GM13976 (cell line): ENCODE results near the gene TERB1.

ENCODE experiments used
- DNase-seq: peaks from one replicate; pipeline ENCODE4 v3.0.0; 2012; ENCODE audit warnings: low spot score
- in situ Hi-C: fragments of 300-500 bp; cut with MboI; formaldehyde crosslinking; loops from one replicate; pipeline ENCODE4 v1.12.0; 2022; ENCODE audit warnings: low sequenced_read_pairs, mixed read lengths, inconsistent platforms; ENCODE audit not compliant: unreplicated experiment
- TF ChIP-seq, protein P1 (sequence below): IDR thresholded peaks from 2 replicates; pipeline ENCODE4 v1.5.1; 2012; ENCODE audit warnings: borderline replicate concordance, mild to moderate bottlenecking; ENCODE audit not compliant: insufficient read depth; ENCODE audit errors: extremely low read depth, missing control alignments, control extremely low read depth

The TERB1 gene

DNA sequence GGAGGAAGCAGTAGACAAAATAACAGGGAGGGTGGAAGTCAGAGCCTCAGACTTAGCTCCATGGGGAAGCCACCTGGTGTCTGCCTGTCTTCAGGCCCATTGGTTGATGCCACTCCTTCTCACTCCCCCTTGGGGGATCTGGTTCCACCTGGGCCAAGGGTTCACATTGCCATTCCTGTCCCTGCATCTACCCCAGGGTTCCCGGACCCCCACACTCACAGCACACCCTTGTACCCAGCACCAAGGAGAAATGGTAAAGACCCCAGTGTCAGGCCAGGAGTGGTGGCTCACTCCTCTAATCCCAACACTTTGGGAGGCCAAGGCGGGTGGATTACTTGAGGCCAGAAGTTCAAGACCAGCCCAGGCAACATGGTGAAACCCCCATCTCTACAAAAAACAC is 41.8 kb upstream of the TERB1 start:
- in situ Hi-C loops: no loop called here
- TF ChIP-seq, protein P1, sequence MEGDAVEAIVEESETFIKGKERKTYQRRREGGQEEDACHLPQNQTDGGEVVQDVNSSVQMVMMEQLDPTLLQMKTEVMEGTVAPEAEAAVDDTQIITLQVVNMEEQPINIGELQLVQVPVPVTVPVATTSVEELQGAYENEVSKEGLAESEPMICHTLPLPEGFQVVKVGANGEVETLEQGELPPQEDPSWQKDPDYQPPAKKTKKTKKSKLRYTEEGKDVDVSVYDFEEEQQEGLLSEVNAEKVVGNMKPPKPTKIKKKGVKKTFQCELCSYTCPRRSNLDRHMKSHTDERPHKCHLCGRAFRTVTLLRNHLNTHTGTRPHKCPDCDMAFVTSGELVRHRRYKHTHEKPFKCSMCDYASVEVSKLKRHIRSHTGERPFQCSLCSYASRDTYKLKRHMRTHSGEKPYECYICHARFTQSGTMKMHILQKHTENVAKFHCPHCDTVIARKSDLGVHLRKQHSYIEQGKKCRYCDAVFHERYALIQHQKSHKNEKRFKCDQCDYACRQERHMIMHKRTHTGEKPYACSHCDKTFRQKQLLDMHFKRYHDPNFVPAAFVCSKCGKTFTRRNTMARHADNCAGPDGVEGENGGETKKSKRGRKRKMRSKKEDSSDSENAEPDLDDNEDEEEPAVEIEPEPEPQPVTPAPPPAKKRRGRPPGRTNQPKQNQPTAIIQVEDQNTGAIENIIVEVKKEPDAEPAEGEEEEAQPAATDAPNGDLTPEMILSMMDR: no peak
- no peak for DNase-seq

DNA sequence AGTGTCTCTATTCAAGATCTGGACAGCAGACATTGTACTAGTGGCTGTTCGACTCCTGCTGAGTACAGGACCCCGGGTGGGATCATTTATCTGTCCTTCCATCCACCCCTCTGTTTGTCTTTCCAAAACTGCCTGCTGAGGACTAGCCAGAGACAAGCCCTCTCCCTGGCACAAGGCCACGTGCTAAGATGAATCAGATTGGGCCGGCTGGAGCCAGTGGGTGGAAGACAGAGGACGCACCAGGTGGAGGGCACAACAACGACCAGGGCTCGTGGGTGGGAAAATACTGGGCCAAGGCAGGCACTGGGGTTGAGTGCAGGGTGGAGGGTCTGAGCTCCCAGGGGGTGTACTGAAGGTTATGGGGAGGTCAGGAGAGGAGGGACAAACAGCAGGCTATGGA is 41.4 kb upstream of the TERB1 start:
- DNase-seq: no peak
- TF ChIP-seq, protein P1: no peak
- in situ Hi-C loops: no loop called here

DNA sequence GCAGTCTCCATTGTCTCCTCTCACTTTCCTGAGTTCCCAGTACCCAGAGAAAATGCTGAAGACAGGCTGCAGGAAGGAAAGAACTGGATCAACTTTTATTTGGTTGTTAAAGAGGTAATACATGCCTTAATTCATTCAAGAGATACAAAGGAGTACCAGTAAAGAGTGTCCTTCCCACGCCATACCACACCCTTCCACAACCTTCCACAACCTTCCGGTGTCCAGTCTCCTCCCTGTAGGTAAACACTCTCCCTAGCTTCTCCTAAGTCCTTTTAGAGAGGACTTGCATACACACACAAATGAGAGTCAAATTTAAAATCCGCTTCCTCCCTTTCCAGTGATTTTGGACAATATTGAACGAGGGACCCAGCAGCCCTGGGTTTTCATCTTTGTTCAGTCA is 40.0 kb upstream of the TERB1 start:
- DNase-seq: no peak
- in situ Hi-C loops: no loop called here
- TF ChIP-seq, protein P1: no peak

DNA sequence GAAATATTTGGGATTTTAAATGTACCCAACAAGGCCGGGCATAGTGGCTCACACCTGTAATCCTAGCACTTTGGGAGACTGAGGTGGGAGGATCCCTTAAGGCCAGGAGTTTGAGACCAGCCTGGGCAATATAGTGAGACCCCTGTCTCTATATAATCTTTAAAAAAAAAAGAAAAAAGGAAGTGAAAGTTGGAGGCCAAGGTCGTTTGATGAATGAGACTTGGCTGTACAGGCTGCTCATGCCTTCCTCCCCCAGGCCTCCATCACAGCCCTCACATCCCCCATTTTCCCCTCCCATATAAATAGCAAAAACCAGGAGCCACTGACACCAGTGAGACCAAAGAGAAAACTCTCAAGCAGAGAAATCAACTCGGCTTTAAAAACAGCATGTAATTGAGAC is 39.5 kb upstream of the TERB1 start:
- in situ Hi-C loops: no loop called here

DNA sequence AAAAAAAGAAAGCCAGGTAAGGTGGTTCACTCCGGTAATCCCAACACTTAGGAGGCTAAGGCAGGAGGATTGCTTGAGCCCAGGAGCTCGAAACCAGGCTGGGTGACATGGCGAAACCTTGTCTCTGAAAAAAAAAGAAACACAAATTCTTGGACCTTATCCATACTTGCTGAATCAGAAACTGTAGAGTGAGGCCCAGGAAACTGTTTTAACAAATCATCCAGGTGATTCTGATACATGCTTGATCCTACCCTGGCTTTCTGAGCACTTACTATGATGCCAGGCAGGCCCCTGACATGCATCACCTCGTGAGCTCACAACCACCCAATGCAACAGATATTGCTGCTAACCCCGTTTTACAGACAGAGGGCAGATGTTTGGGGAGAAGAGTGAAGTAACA is 33.4 kb upstream of the TERB1 start:
- TF ChIP-seq, protein P1: no peak
- in situ Hi-C loops: no loop called here
- DNase-seq: no peak

More for the DNA sequence above, 39.5 kb upstream of the TERB1 start:
- TF ChIP-seq, protein P1: no peak
- no peak for DNase-seq

DNA sequence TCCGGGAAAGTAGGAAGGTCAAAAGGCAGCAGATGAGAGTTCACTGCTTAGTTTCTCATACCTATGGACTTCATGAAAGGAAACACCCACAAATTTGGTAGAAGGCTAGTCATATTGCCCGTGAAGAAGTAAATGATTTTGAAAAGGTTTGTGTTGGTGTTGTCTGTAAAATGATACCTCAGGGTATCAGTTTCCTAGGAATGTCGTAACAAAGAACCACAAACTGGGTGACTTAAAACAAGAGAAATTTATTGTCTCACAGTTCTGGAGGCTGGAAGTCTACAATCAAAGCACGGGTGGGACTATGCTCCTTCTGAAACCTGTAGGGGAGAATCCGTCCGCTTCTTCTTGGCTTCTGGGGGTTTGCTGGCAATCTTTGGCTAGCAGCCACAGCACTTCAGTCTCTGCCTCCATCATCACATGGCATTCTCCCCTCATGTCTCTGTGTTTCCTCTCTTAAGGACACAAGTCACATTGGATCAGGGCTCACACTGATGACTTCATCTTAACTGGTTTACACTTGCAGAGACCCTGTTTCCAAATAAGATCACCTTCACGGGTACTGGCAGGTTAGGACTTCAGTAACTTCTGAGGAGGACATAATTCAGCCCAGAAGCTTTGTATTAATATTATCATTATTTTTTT is 31.4 kb upstream of the TERB1 start:
- in situ Hi-C loops: no loop called here
- TF ChIP-seq, protein P1: no peak
- no peak for DNase-seq
